Naive thymus-derived CD8-positive, alpha-beta T cell (primary cell): ENCODE data around the gene CSNK1D. TPM values are rescaled to one million over a fixed set of nuclear protein-coding genes. Genes with fewer than 3 reads are reported as not detected.
"Not testable (repeated sequence)": the region's sequence is repeated elsewhere in the genome, so short reads cannot be mapped to it uniquely, and the experiment has no call there.

Experiments
- ATAC-seq, 2 donors: fragments of 150-1000 bp; cut with Tn5 transposase in 1 of 2; sonication (Bioruptor Pico), chemical (Tn5 transposase) in 1 of 2; 1 replicate in 1 of 2; 2 replicates in 1 of 2; pipeline ENCODE4 v1.10.0; 2021; ENCODE audit warnings: mild to moderate bottlenecking in 2 of 2, moderate library complexity in 2 of 2
- POLR2A ChIA-PET: fragments of 350-600 bp; sonication (Branson Sonifier 250); formaldehyde crosslinking; loops from one replicate; lab custom pipeline; 2021; ENCODE audit warnings: antibody characterized with exemption; lab: Charles Lee
- DNase-seq, 10 donors: peaks; one replicate each; pipeline versions ENCODE4 v3.0.0 to v3.0.0-alpha.2; 2020 to 2022
- H3K27ac Mint-ChIP-seq, 10 donors: one replicate each; pipeline ENCODE4 v1.8.0; 2020 to 2022; ENCODE audit warnings: mild to moderate bottlenecking in 10 of 10, mixed read lengths in 10 of 10, moderate library complexity in 4 of 10, inconsistent platforms in 1 of 10
- H3K27me3 Mint-ChIP-seq, 5 donors: one replicate each; pipeline ENCODE4 v1.8.0; 2021 to 2022; ENCODE audit warnings: mixed read lengths in 5 of 5
- H3K36me3 Mint-ChIP-seq, 3 donors: one replicate each; pipeline ENCODE4 v1.8.0; 2020 to 2022; ENCODE audit warnings: mixed read lengths in 3 of 3, mild to moderate bottlenecking in 2 of 3, inconsistent platforms in 1 of 3
- H3K4me1 Mint-ChIP-seq, 4 donors: one replicate each; pipeline ENCODE4 v1.8.0; 2021 to 2022; ENCODE audit warnings: mixed read lengths in 4 of 4
- H3K4me3 Mint-ChIP-seq, 10 donors: one replicate each; pipeline ENCODE4 v1.8.0; 2020 to 2022; ENCODE audit warnings: mild to moderate bottlenecking in 10 of 10, mixed read lengths in 10 of 10, moderate library complexity in 6 of 10, inconsistent platforms in 1 of 10
- H3K9me3 Mint-ChIP-seq, 9 donors: one replicate each; pipeline ENCODE4 v1.8.0; 2020 to 2022; ENCODE audit warnings: mixed read lengths in 9 of 9, mild to moderate bottlenecking in 3 of 9, inconsistent platforms in 1 of 9, moderate library complexity in 1 of 9
- polyA plus RNA-seq, 3 donors: library from polyadenylated mRNA; unstranded; fragments of 300-500 nt; fragmentation: Illumina TruSeq; gene quantifications; one replicate each; pipeline ENCODE4 v1.2.3, GENCODE V29; 2021
- total RNA-seq, 8 experiments: library from RNA in 2 of 8; stranded (reverse) in 2 of 8; gene quantifications; one replicate each; pipeline ENCODE4 v1.2.3 and lab custom pipeline; 2021 to 2026

CSNK1D gene
- total and polyA plus RNA-seq, 5 experiments from 2014 or later, result 47.6 to 201 (median 72.1) TPM

DNA sequence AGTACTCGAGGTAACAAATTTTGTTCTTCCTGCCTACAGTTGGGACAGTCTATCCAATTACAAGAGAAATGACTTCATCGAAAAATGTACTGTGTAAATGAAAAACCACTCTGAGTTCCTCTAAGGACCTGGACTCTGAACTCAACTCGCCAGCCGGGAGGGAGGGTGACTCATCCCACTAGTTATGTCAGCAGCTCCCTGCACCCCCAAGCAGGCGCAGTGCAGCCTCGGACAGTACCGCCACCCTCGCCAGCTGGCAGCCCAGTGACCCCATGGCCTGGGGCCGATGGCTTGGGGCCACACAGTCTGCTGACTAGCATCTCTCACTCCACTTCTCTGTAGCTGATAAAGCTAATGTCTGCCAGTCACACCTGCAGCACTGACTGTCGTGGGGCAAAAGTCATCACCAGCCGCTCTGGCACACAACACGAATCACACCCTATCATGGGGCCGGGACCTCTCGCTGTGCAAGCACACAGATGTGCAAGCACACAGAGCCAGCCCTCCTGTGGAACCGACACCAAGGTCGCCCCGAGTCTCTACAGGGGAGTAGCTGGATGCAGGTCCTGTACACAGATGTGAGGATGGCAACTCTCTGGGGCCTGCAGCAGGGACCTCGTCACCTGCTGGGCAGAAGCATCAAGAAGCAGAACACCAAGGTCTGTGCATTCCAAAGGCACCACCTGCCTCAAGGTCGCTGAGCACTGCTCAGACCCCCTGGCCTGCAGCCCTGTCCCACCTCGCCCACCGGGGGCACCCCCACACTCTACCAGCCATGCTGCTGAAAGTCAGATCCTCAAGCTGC, 5.7 kb downstream of the CSNK1D start:
- H3K27ac Mint-ChIP-seq, result peak overlapping the region; percentile 40 to 90 (median 87)
- ATAC-seq (peak; percentile 13 to 24), DNase-seq (peak in 3 of 10 donors; percentile 15 to 25 (median 22))
- no peaks in the 10 kb centered on the region for H3K9me3 Mint-ChIP-seq
- POLR2A ChIA-PET, result no interaction called here
- H3K27me3 Mint-ChIP-seq, result no peaks in the 10 kb centered on the region
- H3K4me1 Mint-ChIP-seq, result peaks cover 35 to 71% (median 68%) of the 10 kb centered on the region in 4 donors
- H3K4me3 Mint-ChIP-seq, result peak overlapping the region in 9 of 10 donors; percentile 25 to 91 (median 55)
- H3K36me3 Mint-ChIP-seq, result peaks cover 5 to 87% (median 8%) of the 10 kb centered on the region in 3 donors

GRCh38 chr17:82266142-82266541, 7.4 kb downstream of the CSNK1D start:
- no peak for DNase-seq
- no peaks in the 10 kb centered on the region for H3K9me3 Mint-ChIP-seq
- H3K4me3 Mint-ChIP-seq, result peak overlapping the region in 4 of 10 donors; percentile 2 to 52 (median 10)
- H3K4me1 Mint-ChIP-seq, result peaks cover 30 to 71% (median 56%) of the 10 kb centered on the region in 4 donors
- H3K27me3 Mint-ChIP-seq, result no peaks in the 10 kb centered on the region
- peaks cover 0 to 90% (median 8%) of the 10 kb centered on the region in 3 donors for H3K36me3 Mint-ChIP-seq
- POLR2A ChIA-PET, result interaction anchor here (0.7 kb wide), 1 partner anchor 50 kb away, joined by 7 read pairs; no protein-coding TSS in a partner anchor
- H3K27ac Mint-ChIP-seq, result peak overlapping the region in 9 of 10 donors; percentile 26 to 82 (median 63)
- ATAC-seq, result no peak

GRCh38 chr17:82263641-82264040, 9.9 kb downstream of the CSNK1D start:
- Mint-ChIP-seq H3K4me1 (peaks cover 31 to 64% (median 41%) of the 10 kb centered on the region in 4 donors), H3K36me3 (peaks cover 0 to 93% (median 8%) of the 10 kb centered on the region in 3 donors)

DNA sequence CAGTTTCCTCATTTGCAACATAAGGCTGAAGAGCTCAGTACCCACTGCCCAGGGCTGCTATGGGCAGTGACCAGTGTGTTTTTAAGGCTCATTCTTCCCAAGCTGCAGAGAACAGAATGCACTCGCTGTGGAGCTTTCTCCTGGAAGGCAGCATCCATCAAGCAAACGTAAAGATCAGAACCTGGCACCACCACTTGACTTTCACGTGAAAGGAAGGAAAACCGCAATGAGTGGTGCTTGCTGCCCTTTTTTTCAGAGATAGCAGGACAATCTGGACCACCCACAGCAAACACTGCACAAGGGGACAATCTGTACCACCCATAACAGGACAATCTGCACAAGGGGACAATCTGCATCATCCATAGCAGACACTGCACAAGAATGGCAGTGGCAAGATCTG, 11.2 kb downstream of the CSNK1D start:
- ATAC-seq (no peak), DNase-seq (no peak)
- Mint-ChIP-seq H3K27ac (peak overlapping the region in 8 of 10 donors; percentile 26 to 75 (median 60)), H3K4me3 (no peak overlapping the region), H3K9me3 (no peaks in the 10 kb centered on the region), H3K36me3 (peaks cover 0 to 96% (median 9%) of the 10 kb centered on the region in 3 donors), H3K27me3 (no peaks in the 10 kb centered on the region), H3K4me1 (peaks cover 33 to 58% (median 37%) of the 10 kb centered on the region in 4 donors)
- POLR2A ChIA-PET, result no interaction called here

More at GRCh38 chr17:82263641-82264040, 9.9 kb downstream of the CSNK1D start:
- Mint-ChIP-seq H3K27me3 (no peaks in the 10 kb centered on the region), H3K9me3 (no peaks in the 10 kb centered on the region), H3K4me3 (no peak overlapping the region), H3K27ac (peak overlapping the region in 2 of 10 donors; percentile 34 to 82)
- POLR2A ChIA-PET, result no interaction called here
- ATAC-seq, result no peak
- no peak for DNase-seq

GRCh38 chr17:82259972-82260961, 13.2 kb downstream of the CSNK1D start:
- H3K9me3 Mint-ChIP-seq, POLR2A ChIA-PET, DNase-seq, ATAC-seq, H3K4me3 Mint-ChIP-seq, H3K27me3 Mint-ChIP-seq: not testable (repeated sequence)
- Mint-ChIP-seq H3K27ac (peak overlapping the region in 7 of 10 donors; percentile 5 to 88 (median 71)), H3K36me3 (peaks cover 0 to 96% (median 18%) of the 10 kb centered on the region in 3 donors), H3K4me1 (peaks cover 29 to 58% (median 38%) of the 10 kb centered on the region in 4 donors)

GRCh38 chr17:82258555-82258954, 14.9 kb downstream of the CSNK1D start:
- POLR2A ChIA-PET, result no interaction called here
- H3K27ac Mint-ChIP-seq, result peak overlapping the region; percentile 43 to 75 (median 58)
- ATAC-seq, result no peak

GRCh38 chr17:82257473-82257872, 16.0 kb downstream of the CSNK1D start:
- POLR2A ChIA-PET, result no interaction called here
- peak overlapping the region in 2 of 10 donors; percentile 33 to 47 for H3K4me3 Mint-ChIP-seq
- H3K9me3 Mint-ChIP-seq, result no peaks in the 10 kb centered on the region
- no peaks in the 10 kb centered on the region for H3K27me3 Mint-ChIP-seq
- H3K4me1 Mint-ChIP-seq, result peaks cover 27 to 52% (median 34%) of the 10 kb centered on the region in 4 donors
- peak overlapping the region; percentile 80 to 98 (median 92) for H3K27ac Mint-ChIP-seq
- ATAC-seq (peak; percentile 89 to 98), DNase-seq (peak; percentile 41 to 75 (median 60))
- peaks cover 0 to 82% (median 25%) of the 10 kb centered on the region in 3 donors for H3K36me3 Mint-ChIP-seq

More at GRCh38 chr17:82258555-82258954, 14.9 kb downstream of the CSNK1D start:
- DNase-seq, result no peak
- H3K4me3 Mint-ChIP-seq, result no peak overlapping the region
- peaks cover 0 to 81% (median 16%) of the 10 kb centered on the region in 3 donors for H3K36me3 Mint-ChIP-seq
- H3K9me3 Mint-ChIP-seq, result no peaks in the 10 kb centered on the region
- H3K4me1 Mint-ChIP-seq, result peaks cover 29 to 55% (median 36%) of the 10 kb centered on the region in 4 donors
- no peaks in the 10 kb centered on the region for H3K27me3 Mint-ChIP-seq

GRCh38 chr17:82256242-82256885, 17.1 kb downstream of the CSNK1D start:
- no peak for DNase-seq
- Mint-ChIP-seq H3K4me1 (peaks cover 26 to 43% (median 33%) of the 10 kb centered on the region in 4 donors), H3K27ac (peak overlapping the region; percentile 13 to 97 (median 84)), H3K36me3 (peaks cover 0 to 82% (median 33%) of the 10 kb centered on the region in 3 donors), H3K9me3 (no peaks in the 10 kb centered on the region), H3K4me3 (no peak overlapping the region), H3K27me3 (no peaks in the 10 kb centered on the region)
- POLR2A ChIA-PET, result interaction anchor here (0.7 kb wide), 1 partner anchor 15 kb away, joined by 3 read pairs; no protein-coding TSS in a partner anchor
- ATAC-seq, result no peak

DNA sequence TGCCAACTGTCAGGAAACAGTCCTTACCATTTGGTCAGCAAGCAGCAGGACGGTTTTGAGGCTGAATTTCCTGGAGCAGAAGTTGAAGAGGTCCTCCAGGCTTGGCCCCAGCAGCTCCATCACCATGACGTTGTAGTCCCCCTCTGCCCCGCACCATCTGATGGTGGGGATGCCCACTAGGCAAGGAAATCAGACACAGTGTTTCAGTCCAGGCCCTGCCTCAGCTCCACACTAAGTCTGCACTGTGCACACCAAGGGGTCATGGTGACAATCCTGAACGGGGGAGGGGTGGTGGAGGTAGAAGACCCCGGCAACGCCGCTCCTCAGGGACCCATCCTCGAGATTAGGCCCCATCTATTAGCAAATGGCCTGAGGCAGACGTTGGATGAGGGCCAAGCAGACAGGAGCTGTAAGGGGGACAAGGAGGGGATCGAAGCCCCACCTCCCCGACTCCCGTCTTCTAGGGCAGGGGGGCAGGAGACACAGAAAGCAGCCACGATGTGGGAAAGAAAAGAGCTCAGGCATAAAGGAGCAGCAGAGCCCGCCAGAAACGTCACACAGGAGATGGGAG, 18.0 kb downstream of the CSNK1D start:
- ATAC-seq (no peak), DNase-seq (no peak)
- Mint-ChIP-seq H3K9me3 (no peaks in the 10 kb centered on the region), H3K36me3 (peaks cover 0 to 82% (median 33%) of the 10 kb centered on the region in 3 donors), H3K27me3 (no peaks in the 10 kb centered on the region), H3K27ac (peak overlapping the region; percentile 27 to 96 (median 68)), H3K4me1 (peaks cover 22 to 35% (median 28%) of the 10 kb centered on the region in 4 donors), H3K4me3 (no peak overlapping the region)
- POLR2A ChIA-PET, result interaction anchor here (0.7 kb wide), 2 partner anchors 14 to 36 kb away, joined by 3 to 5 read pairs; no protein-coding TSS in a partner anchor

DNA sequence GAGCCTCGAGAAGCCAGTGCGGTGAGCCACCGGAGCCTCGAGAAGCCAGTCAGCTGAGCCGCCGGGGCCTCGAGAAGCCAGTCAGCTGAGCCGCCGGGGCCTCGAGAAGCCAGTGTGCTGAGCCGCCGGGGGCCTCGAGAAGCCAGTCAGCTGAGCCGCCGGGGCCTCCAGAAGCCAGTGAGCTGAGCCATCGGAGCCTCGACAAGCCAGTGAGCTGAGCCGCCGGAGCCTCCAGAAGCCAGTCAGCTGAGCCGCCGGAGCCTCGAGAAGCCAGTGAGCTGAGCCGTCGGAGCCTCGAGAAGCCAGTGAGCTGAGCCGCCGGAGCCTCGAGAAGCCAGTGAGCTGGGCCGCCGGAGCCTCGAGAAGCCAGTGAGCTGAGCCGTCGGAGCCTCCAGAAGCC, 18.8 kb downstream of the CSNK1D start:
- Mint-ChIP-seq H3K4me1 (peaks cover 16 to 35% (median 24%) of the 10 kb centered on the region in 4 donors), H3K36me3 (peaks cover 0 to 81% (median 33%) of the 10 kb centered on the region in 3 donors)
- H3K27me3 Mint-ChIP-seq, DNase-seq, H3K9me3 Mint-ChIP-seq, H3K27ac Mint-ChIP-seq, H3K4me3 Mint-ChIP-seq, ATAC-seq: not testable (repeated sequence)
- POLR2A ChIA-PET, result interaction anchor here (0.6 to 0.7 kb wide), 2 partner anchors 37 to 543 kb away, joined by 3 to 5 read pairs; no protein-coding TSS in a partner anchor

- H3K9me3 Mint-ChIP-seq, H3K27me3 Mint-ChIP-seq, DNase-seq, H3K27ac Mint-ChIP-seq, POLR2A ChIA-PET, ATAC-seq, H3K4me3 Mint-ChIP-seq: not testable (repeated sequence)
- Mint-ChIP-seq H3K4me1 (peaks cover 15 to 33% (median 24%) of the 10 kb centered on the region in 4 donors), H3K36me3 (peaks cover 0 to 77% (median 33%) of the 10 kb centered on the region in 3 donors)
Measured at GRCh38 chr17:82254096-82254495, 19.4 kb downstream of the CSNK1D start.
